Neural progenitor cell (in vitro differentiated cells): Measurements from ENCODE around the gene DUS1L.

Source experiments
- CTCF ChIP-seq: fragments of 200-600 bp; sonication (generic); IDR thresholded peaks from 2 replicates; pipeline ENCODE4 v1.5.1; 2017; ENCODE audit warnings: antibody characterized with exemption, mild to moderate bottlenecking
- EZH2 ChIP-seq: fragments of 200-600 bp; sonication (generic); IDR thresholded peaks from 2 replicates; pipeline ENCODE4 v1.6.1; 2017; ENCODE audit warnings: antibody characterized with exemption, mild to moderate bottlenecking, moderate library complexity

- TF ChIP-seq CTCF (no peak), EZH2 (no peak)
Observed at GRCh38 chr17:82053130-82053529, 12.5 kb downstream of the DUS1L start.
